AG04450 (cell line): Measurements from ENCODE around the gene FAM184B. TPM values are rescaled to one million over a fixed set of nuclear protein-coding genes. Genes with fewer than 3 reads are reported as not detected.

Source experiments
- CTCF ChIA-PET: fragments of 300-600, 350-600 bp; formaldehyde crosslinking; extraction: SDS; loops from one replicate; lab custom pipeline; 2022; ENCODE audit warnings: antibody characterized with exemption, inconsistent platforms; lab: Charles Lee
- POLR2A ChIA-PET: fragments of 350-600 bp; formaldehyde crosslinking; extraction: SDS; loops from one replicate; lab custom pipeline; 2021; ENCODE audit warnings: antibody characterized with exemption, inconsistent platforms; lab: Yijun Ruan, JAX
- DNase-seq: peaks from one replicate; pipeline ENCODE4 v3.0.0-alpha.2; 2011; ENCODE audit warnings: low read depth, low spot score
- H3K27ac ChIP-seq: one replicate; pipeline ENCODE4 v1.5.1; 2012; ENCODE audit warnings: low read depth, low read length, control low read depth
- H3K27me3 ChIP-seq: one replicate; pipeline ENCODE4 v1.6.0; 2012; ENCODE audit warnings: low read length; ENCODE audit not compliant: control insufficient read depth, insufficient read depth
- H3K4me3 ChIP-seq: 2 replicates; pipeline ENCODE4 v1.5.1; 2011; ENCODE audit warnings: mild to moderate bottlenecking, low read depth, low read length, control low read depth
- H3K9me3 ChIP-seq: 2 replicates; pipeline ENCODE4 v1.5.1; 2012; ENCODE audit warnings: low read length; ENCODE audit not compliant: control insufficient read depth, insufficient read depth
- CTCF ChIP-seq: IDR thresholded peaks from 2 replicates; pipeline ENCODE4 v1.5.1; 2011; ENCODE audit warnings: low read depth, low read length, control low read depth, inconsistent platforms
- polyA plus RNA-seq: library from polyadenylated mRNA; depleted of rRNA; stranded (reverse); fragments of >200 nt; gene quantifications from 2 replicates; pipeline ENCODE4 v1.2.3, GENCODE V29; 2011

FAM184B gene
- polyA plus RNA-seq, 1 experiment, result 0.09 TPM

- Histone ChIP-seq H3K27ac (no peak overlapping the region), H3K4me3 (no peak overlapping the region), H3K27me3 (peaks cover 4% of the 10 kb centered on the region), H3K9me3 (no peaks in the 10 kb centered on the region)
- DNase-seq, result no peak
- CTCF ChIA-PET, result no interaction called here
- POLR2A ChIA-PET, result no interaction called here
- TF ChIP-seq CTCF, result no peak
Observed at GRCh38 chr4:17758485-17758884, 22.9 kb downstream of the FAM184B start.

- H3K27me3 ChIP-seq, result peaks cover 4% of the 10 kb centered on the region
- no peak overlapping the region for H3K4me3 ChIP-seq
- POLR2A ChIA-PET, result no interaction called here
- H3K27ac ChIP-seq, result no peak overlapping the region
- no peak for DNase-seq
- CTCF ChIA-PET, result no interaction called here
- TF ChIP-seq CTCF, result no peak
- H3K9me3 ChIP-seq, result no peaks in the 10 kb centered on the region
Observed at GRCh38 chr4:17757621-17758020, 23.8 kb downstream of the FAM184B start.

GRCh38 chr4:17753646-17754045 lies 27.8 kb downstream of the FAM184B start:
- CTCF ChIA-PET, result no interaction called here
- POLR2A ChIA-PET, result no interaction called here

GRCh38 chr4:17740702-17741101 lies 40.7 kb downstream of the FAM184B start:
- Histone ChIP-seq H3K27ac (no peak overlapping the region), H3K9me3 (no peaks in the 10 kb centered on the region), H3K27me3 (no peaks in the 10 kb centered on the region), H3K4me3 (no peak overlapping the region)
- TF ChIP-seq CTCF, result no peak
- POLR2A ChIA-PET, result interaction anchor here (0.7 kb wide), 1 partner anchor 70 kb away, joined by 6 read pairs; the partner anchor contains the start of genes DCAF16 and NCAPG
- DNase-seq, result no peak
- CTCF ChIA-PET, result no interaction called here

More at GRCh38 chr4:17753646-17754045, 27.8 kb downstream of the FAM184B start:
- Histone ChIP-seq H3K27ac (no peak overlapping the region), H3K27me3 (peaks cover 4% of the 10 kb centered on the region), H3K9me3 (no peaks in the 10 kb centered on the region), H3K4me3 (no peak overlapping the region)
- no peak for DNase-seq
- no peak for TF ChIP-seq CTCF

- H3K9me3 ChIP-seq, result no peaks in the 10 kb centered on the region
- no peak for DNase-seq
- H3K4me3 ChIP-seq, result no peak overlapping the region
- ChIA-PET CTCF (interaction anchor here (0.7 kb wide), 1 partner anchor 41 kb away, joined by 3 read pairs; no protein-coding TSS in a partner anchor), POLR2A (no interaction called here)
- H3K27ac ChIP-seq, result no peak overlapping the region
- no peak for TF ChIP-seq CTCF
- H3K27me3 ChIP-seq, result no peaks in the 10 kb centered on the region
Observed at GRCh38 chr4:17736484-17736883, 44.9 kb downstream of the FAM184B start.
